ENCODE results near the gene LAMA2.

Gene LAMA2

GRCh38 chr6:129183187-129183591 is 300.3 kb downstream of the LAMA2 start:
- TF ChIP-seq YY1 (IDR thresholded peaks at IDR 0.05; ENCODE audit: low read depth) (no peak), NFIC (IDR thresholded peaks at IDR 0.05) (no peak), MAX (IDR thresholded peaks at IDR 0.05) (no peak), CREB1 (IDR thresholded peaks at IDR 0.05; ENCODE audit: low read depth) (no peak), EP300 (IDR thresholded peaks at IDR 0.05; ENCODE audit: borderline replicate concordance) (no peak), CEBPB (IDR thresholded peaks at IDR 0.05) (no peak), TCF12 (IDR thresholded peaks at IDR 0.05; ENCODE audit: low read depth) (no peak), FOXM1 (IDR thresholded peaks at IDR 0.05; ENCODE audit: borderline replicate concordance, low read depth) (no peak), TEAD4 (IDR thresholded peaks at IDR 0.05) (no peak), TAF1 (IDR thresholded peaks at IDR 0.05; ENCODE audit: low read depth) (no peak), RAD21 (IDR thresholded peaks at IDR 0.05; ENCODE audit: low read depth) (no peak), REST (IDR thresholded peaks at IDR 0.05; ENCODE audit: low read depth) (no peak), EGR1 (IDR thresholded peaks at IDR 0.05) (no peak), USF1 (IDR thresholded peaks at IDR 0.05) (no peak), ZBTB7A (IDR thresholded peaks at IDR 0.05; ENCODE audit: low read depth) (no peak)

- TF ChIP-seq TAF1 (IDR thresholded peaks at IDR 0.05; ENCODE audit: low read depth) (no peak), ZBTB7A (IDR thresholded peaks at IDR 0.05; ENCODE audit: low read depth) (no peak), YY1 (IDR thresholded peaks at IDR 0.05; ENCODE audit: low read depth) (no peak), REST (IDR thresholded peaks at IDR 0.05; ENCODE audit: low read depth) (no peak)
These were observed 300.9 kb downstream of the LAMA2 start for GRCh38 chr6:129183681-129184301.

GRCh38 chr6:129184324-129184723 is 301.4 kb downstream of the LAMA2 start:
- no peak for TF ChIP-seq FOXM1 (IDR thresholded peaks at IDR 0.05; ENCODE audit: borderline replicate concordance, low read depth)
- no peak for TF ChIP-seq YY1 (IDR thresholded peaks at IDR 0.05; ENCODE audit: low read depth)
- TF ChIP-seq TCF12 (IDR thresholded peaks at IDR 0.05; ENCODE audit: low read depth): no peak
- TF ChIP-seq TAF1 (IDR thresholded peaks at IDR 0.05; ENCODE audit: low read depth): no peak
- no peak for TF ChIP-seq USF1 (IDR thresholded peaks at IDR 0.05)
- no peak for TF ChIP-seq EP300 (IDR thresholded peaks at IDR 0.05; ENCODE audit: borderline replicate concordance)
- no peak for TF ChIP-seq REST (IDR thresholded peaks at IDR 0.05; ENCODE audit: low read depth)

- no peak for TF ChIP-seq TCF12 (IDR thresholded peaks at IDR 0.05; ENCODE audit: low read depth)
- TF ChIP-seq CREB1 (IDR thresholded peaks at IDR 0.05; ENCODE audit: low read depth): no peak
- TF ChIP-seq CEBPB (IDR thresholded peaks at IDR 0.05): no peak
- no peak for TF ChIP-seq RAD21 (IDR thresholded peaks at IDR 0.05; ENCODE audit: low read depth)
- no peak for TF ChIP-seq ZBTB7A (IDR thresholded peaks at IDR 0.05; ENCODE audit: low read depth)
These were observed 301.9 kb downstream of the LAMA2 start for GRCh38 chr6:129184808-129185366.

- TF ChIP-seq YY1 (IDR thresholded peaks at IDR 0.05; ENCODE audit: low read depth) (no peak), RAD21 (IDR thresholded peaks at IDR 0.05; ENCODE audit: low read depth) (no peak), MAX (IDR thresholded peaks at IDR 0.05) (no peak), EGR1 (IDR thresholded peaks at IDR 0.05) (no peak), CEBPB (IDR thresholded peaks at IDR 0.05) (no peak), ZBTB7A (IDR thresholded peaks at IDR 0.05; ENCODE audit: low read depth) (no peak), EP300 (IDR thresholded peaks at IDR 0.05; ENCODE audit: borderline replicate concordance) (no peak), USF1 (IDR thresholded peaks at IDR 0.05) (no peak)
These were observed 304.1 kb downstream of the LAMA2 start for GRCh38 chr6:129186988-129187387.
